ENCODE data around the gene EXOC8.

GRCh38 chr1:231337472-231338269 lies at the start of gene EXOC8:
- no peak for TF ChIP-seq CTCF (IDR thresholded peaks at IDR 0.05)
- TF ChIP-seq ZFX (IDR thresholded peaks at IDR 0.05; ENCODE audit: borderline replicate concordance) = no peak

Measured in 22Rv1 (cell line).